Central memory CD8-positive, alpha-beta T cell (primary cell): ENCODE measurements around the gene TSPAN9.

Experiments used
- ATAC-seq: fragments of 150-1000 bp; cut with Tn5 transposase; replicated peaks from 2 replicates; pipeline ENCODE4 v1.10.0; 2022; ENCODE audit warnings: mild to moderate bottlenecking, moderate FRiP score, moderate number of reproducible peaks; ENCODE audit not compliant: poor library complexity, severe bottlenecking; ENCODE audit errors: extremely low read depth
- DNase-seq, 2 donors: peaks; one replicate each; pipeline ENCODE4 v3.0.0; 2021; ENCODE audit warnings: low spot score in 2 of 2
- H3K27ac Mint-ChIP-seq: one replicate; pipeline ENCODE4 v1.8.0; 2022; ENCODE audit warnings: low read depth, mild to moderate bottlenecking, moderate library complexity, mixed read lengths
- H3K27me3 Mint-ChIP-seq: one replicate; pipeline ENCODE4 v1.8.0; 2022; ENCODE audit warnings: mixed read lengths
- H3K36me3 Mint-ChIP-seq: one replicate; pipeline ENCODE4 v1.8.0; 2022; ENCODE audit warnings: mild to moderate bottlenecking, moderate library complexity, mixed read lengths; ENCODE audit not compliant: insufficient read depth
- H3K4me1 Mint-ChIP-seq: one replicate; pipeline ENCODE4 v1.8.0; 2022; ENCODE audit warnings: mixed read lengths
- H3K4me3 Mint-ChIP-seq: one replicate; pipeline ENCODE4 v1.8.0; 2022; ENCODE audit warnings: mild to moderate bottlenecking, moderate library complexity, mixed read lengths
- H3K9me3 Mint-ChIP-seq: one replicate; pipeline ENCODE4 v1.8.0; 2022; ENCODE audit warnings: mixed read lengths

TSPAN9 gene

GRCh38 chr12:3257411-3257810, 180.2 kb downstream of the TSPAN9 start:
- H3K4me3 Mint-ChIP-seq = no peak overlapping the region
- peaks cover 23% of the 10 kb centered on the region for H3K27me3 Mint-ChIP-seq
- DNase-seq (no peak), ATAC-seq (no peak)
- H3K27ac Mint-ChIP-seq = no peak overlapping the region
- H3K4me1 Mint-ChIP-seq = no peaks in the 10 kb centered on the region
- no peaks in the 10 kb centered on the region for H3K36me3 Mint-ChIP-seq
- no peaks in the 10 kb centered on the region for H3K9me3 Mint-ChIP-seq

GRCh38 chr12:3259973-3260372, 182.8 kb downstream of the TSPAN9 start:
- Mint-ChIP-seq H3K9me3 (no peaks in the 10 kb centered on the region), H3K27ac (no peak overlapping the region), H3K36me3 (no peaks in the 10 kb centered on the region), H3K4me3 (no peak overlapping the region), H3K4me1 (no peaks in the 10 kb centered on the region), H3K27me3 (peaks cover 32% of the 10 kb centered on the region)
- no peak for DNase-seq
- no peak for ATAC-seq

- DNase-seq (no peak), ATAC-seq (no peak)
- no peak overlapping the region for H3K27ac Mint-ChIP-seq
- peaks cover 43% of the 10 kb centered on the region for H3K27me3 Mint-ChIP-seq
- H3K4me1 Mint-ChIP-seq = no peaks in the 10 kb centered on the region
- H3K9me3 Mint-ChIP-seq = no peaks in the 10 kb centered on the region
- H3K36me3 Mint-ChIP-seq = peaks cover 2% of the 10 kb centered on the region
- H3K4me3 Mint-ChIP-seq = no peak overlapping the region
Observed at GRCh38 chr12:3261782-3262359, 184.7 kb downstream of the TSPAN9 start.

GRCh38 chr12:3262470-3262869, 185.3 kb downstream of the TSPAN9 start:
- Mint-ChIP-seq H3K27ac (no peak overlapping the region), H3K9me3 (no peaks in the 10 kb centered on the region), H3K4me3 (no peak overlapping the region), H3K4me1 (no peaks in the 10 kb centered on the region), H3K27me3 (peaks cover 43% of the 10 kb centered on the region), H3K36me3 (peaks cover 2% of the 10 kb centered on the region)
- DNase-seq = no peak
- ATAC-seq = no peak

GRCh38 chr12:3263282-3263681, 186.1 kb downstream of the TSPAN9 start:
- no peaks in the 10 kb centered on the region for H3K4me1 Mint-ChIP-seq
- no peak for DNase-seq
- peaks cover 2% of the 10 kb centered on the region for H3K36me3 Mint-ChIP-seq
- H3K4me3 Mint-ChIP-seq = no peak overlapping the region
- H3K27me3 Mint-ChIP-seq = peaks cover 43% of the 10 kb centered on the region
- H3K27ac Mint-ChIP-seq = no peak overlapping the region
- H3K9me3 Mint-ChIP-seq = no peaks in the 10 kb centered on the region
- no peak for ATAC-seq

GRCh38 chr12:3263939-3264922, 187.1 kb downstream of the TSPAN9 start:
- Mint-ChIP-seq H3K4me3 (no peak overlapping the region), H3K36me3 (peaks cover 2% of the 10 kb centered on the region), H3K9me3 (no peaks in the 10 kb centered on the region), H3K27ac (no peak overlapping the region), H3K4me1 (no peaks in the 10 kb centered on the region), H3K27me3 (peaks cover 43% of the 10 kb centered on the region)
- DNase-seq (no peak), ATAC-seq (no peak)

- no peak for ATAC-seq
- no peaks in the 10 kb centered on the region for H3K9me3 Mint-ChIP-seq
- no peaks in the 10 kb centered on the region for H3K4me1 Mint-ChIP-seq
- no peak overlapping the region for H3K27ac Mint-ChIP-seq
- no peak for DNase-seq
- H3K4me3 Mint-ChIP-seq = no peak overlapping the region
- peaks cover 4% of the 10 kb centered on the region for H3K36me3 Mint-ChIP-seq
- peaks cover 31% of the 10 kb centered on the region for H3K27me3 Mint-ChIP-seq
Observed at GRCh38 chr12:3265406-3265805, 188.2 kb downstream of the TSPAN9 start.

- H3K4me1 Mint-ChIP-seq = no peaks in the 10 kb centered on the region
- H3K9me3 Mint-ChIP-seq = no peaks in the 10 kb centered on the region
- H3K36me3 Mint-ChIP-seq = peaks cover 4% of the 10 kb centered on the region
- no peak overlapping the region for H3K4me3 Mint-ChIP-seq
- no peak for ATAC-seq
- peaks cover 25% of the 10 kb centered on the region for H3K27me3 Mint-ChIP-seq
- DNase-seq = no peak
- no peak overlapping the region for H3K27ac Mint-ChIP-seq
Observed at GRCh38 chr12:3266638-3267037, 189.5 kb downstream of the TSPAN9 start.

- H3K4me1 Mint-ChIP-seq = no peaks in the 10 kb centered on the region
- no peak for DNase-seq
- no peak for ATAC-seq
Observed at GRCh38 chr12:3267690-3268089, 190.5 kb downstream of the TSPAN9 start.

GRCh38 chr12:3269594-3269993, 192.4 kb downstream of the TSPAN9 start:
- H3K9me3 Mint-ChIP-seq = no peaks in the 10 kb centered on the region

More at GRCh38 chr12:3267690-3268089, 190.5 kb downstream of the TSPAN9 start:
- H3K27me3 Mint-ChIP-seq = peaks cover 31% of the 10 kb centered on the region
- H3K36me3 Mint-ChIP-seq = peaks cover 4% of the 10 kb centered on the region
- no peak overlapping the region for H3K27ac Mint-ChIP-seq
- no peak overlapping the region for H3K4me3 Mint-ChIP-seq
- no peaks in the 10 kb centered on the region for H3K9me3 Mint-ChIP-seq

GRCh38 chr12:3271146-3271545, 194.0 kb downstream of the TSPAN9 start:
- DNase-seq (no peak), ATAC-seq (no peak)
- Mint-ChIP-seq H3K4me1 (no peaks in the 10 kb centered on the region), H3K9me3 (no peaks in the 10 kb centered on the region), H3K27ac (no peak overlapping the region), H3K4me3 (no peak overlapping the region), H3K36me3 (peaks cover 2% of the 10 kb centered on the region), H3K27me3 (peaks cover 42% of the 10 kb centered on the region)

More at GRCh38 chr12:3269594-3269993, 192.4 kb downstream of the TSPAN9 start:
- DNase-seq = no peak
- Mint-ChIP-seq H3K27me3 (peaks cover 37% of the 10 kb centered on the region), H3K4me1 (no peaks in the 10 kb centered on the region), H3K36me3 (peaks cover 4% of the 10 kb centered on the region), H3K27ac (no peak overlapping the region), H3K4me3 (no peak overlapping the region)
- ATAC-seq = no peak

GRCh38 chr12:3271639-3272038, 194.5 kb downstream of the TSPAN9 start:
- no peak for DNase-seq
- no peak for ATAC-seq
- Mint-ChIP-seq H3K36me3 (peaks cover 2% of the 10 kb centered on the region), H3K4me1 (no peaks in the 10 kb centered on the region), H3K9me3 (no peaks in the 10 kb centered on the region), H3K4me3 (no peak overlapping the region), H3K27ac (no peak overlapping the region), H3K27me3 (peaks cover 42% of the 10 kb centered on the region)

GRCh38 chr12:3272958-3273357, 195.8 kb downstream of the TSPAN9 start:
- Mint-ChIP-seq H3K4me3 (no peak overlapping the region), H3K36me3 (peaks cover 2% of the 10 kb centered on the region), H3K4me1 (no peaks in the 10 kb centered on the region), H3K27ac (no peak overlapping the region), H3K9me3 (no peaks in the 10 kb centered on the region), H3K27me3 (peaks cover 49% of the 10 kb centered on the region)
- no peak for DNase-seq
- ATAC-seq = no peak
